ENCODE results near the gene PTPA. TPM values are rescaled to one million over a fixed set of nuclear protein-coding genes. Genes with fewer than 3 reads are reported as not detected.

The PTPA gene
- total and polyA plus RNA-seq, 2 donors (not counting 3 experiments of a cell fraction or from before 2014, with no cell fraction given): 97.7 to 121 TPM

DNA sequence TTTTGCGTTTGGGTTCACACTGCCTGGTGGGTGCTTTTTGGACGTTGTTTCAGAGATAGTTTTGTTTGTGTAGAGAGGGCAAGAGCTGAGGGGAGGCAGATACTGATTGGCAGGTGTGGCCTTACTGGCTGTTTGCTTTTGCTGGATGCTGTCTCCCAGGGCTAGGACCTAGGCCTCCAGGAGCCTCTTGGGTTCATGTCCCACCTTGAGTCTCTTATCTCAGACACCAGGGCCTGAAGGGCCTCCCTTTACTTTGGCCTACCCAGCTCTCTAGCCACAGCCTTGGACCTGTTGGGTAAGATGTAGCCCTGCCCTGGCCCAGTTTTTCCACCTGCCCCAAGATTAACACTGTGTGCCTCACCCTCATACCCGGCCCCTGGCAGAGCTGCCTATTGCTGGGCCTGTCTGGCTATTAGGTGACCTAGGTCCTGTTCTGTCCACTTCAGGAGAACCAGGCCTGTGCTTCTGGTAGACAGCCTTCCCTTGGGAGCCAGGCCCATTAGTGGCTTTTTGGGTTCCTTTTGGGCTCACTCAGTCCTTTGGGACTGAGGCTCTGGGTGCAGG is 13.4 kb downstream of the PTPA start:
- intact Hi-C loops (cut with micrococcal nuclease) (no loop called here), dilution Hi-C loops (cut with MboI; ENCODE audit: extremely low pct_ligation_motif_present, low sequenced_read_pairs) (no loop called here)
- Histone ChIP-seq H3K4me3 (replicated peaks in 1 of 3; ENCODE audit: insufficient read depth in 1 of 3, low read depth in 1 of 3, low read length in 3 of 3) (no peak overlapping the region), H3K79me2 (ENCODE audit: control insufficient read depth, insufficient read depth, low read length) (peaks cover 6% of the 10 kb centered on the region), H3K9me1 (replicated peaks; ENCODE audit: control insufficient read depth, extremely low read depth, insufficient read depth, low read length) (no peaks in the 10 kb centered on the region), H3K9me3 (replicated peaks; ENCODE audit: control insufficient read depth, insufficient read depth, low read length) (no peaks in the 10 kb centered on the region), H3K36me3 (ENCODE audit: control insufficient read depth in 2 of 2, extremely low read depth in 1 of 2, insufficient read depth in 2 of 2, low read length in 2 of 2) (peaks cover 2 to 31% of the 10 kb centered on the region in 2 experiments), H3K9ac (replicated peaks; ENCODE audit: extremely low read depth, insufficient read depth, low read length) (no peak overlapping the region), H2AFZ (ENCODE audit: low read depth, low read length) (no peak overlapping the region), H4K20me1 (replicated peaks; ENCODE audit: control insufficient read depth, extremely low read depth, insufficient read depth, low read length) (no peaks in the 10 kb centered on the region), H3K27ac (ENCODE audit: insufficient read depth, low read depth, low read length) (no peak overlapping the region), H3K27me3 (ENCODE audit: control insufficient read depth in 2 of 2, insufficient read depth in 2 of 2, low read length in 2 of 2) (no peaks in the 10 kb centered on the region), H3K4me2 (ENCODE audit: insufficient read depth, low read length) (no peak overlapping the region), H3K4me1 (ENCODE audit: control insufficient read depth, extremely low read depth, insufficient read depth, low read length) (peaks cover 16% of the 10 kb centered on the region)
- POLR2A ChIA-PET: no interaction called here
- no TSS peak for BruUV-seq (replicated peaks)
- DNase-seq (ENCODE audit: low read depth, low spot score): no peak
- CTCF ChIA-PET: interaction anchor here (12.6 kb wide), 1 partner anchor 498 kb away, joined by 232 read pairs; the partner anchor contains the start of genes C9orf50 and NTMT1
- FAIRE-seq: no peak
- TF ChIP-seq, protein P1, sequence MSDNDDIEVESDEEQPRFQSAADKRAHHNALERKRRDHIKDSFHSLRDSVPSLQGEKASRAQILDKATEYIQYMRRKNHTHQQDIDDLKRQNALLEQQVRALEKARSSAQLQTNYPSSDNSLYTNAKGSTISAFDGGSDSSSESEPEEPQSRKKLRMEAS (IDR thresholded peaks at IDR 0.05; ENCODE audit: insufficient read depth, insufficient read length): no peak
- no peak for TF ChIP-seq EZH2 (IDR thresholded peaks at IDR 0.05; ENCODE audit: borderline replicate concordance, low read depth, low read length, severe bottlenecking)
- no peak for TF ChIP-seq JUN (IDR thresholded peaks at IDR 0.05; ENCODE audit: borderline replicate concordance, insufficient read depth, insufficient read length, low read depth)
- TF ChIP-seq POLR2AphosphoS5 (IDR thresholded peaks at IDR 0.05; ENCODE audit: insufficient read depth, low read depth, low read length): no peak
- TF ChIP-seq MYC (IDR thresholded peaks at IDR 0.05; ENCODE audit: low read depth, low read length): no peak
- no peak for TF ChIP-seq POLR2A (IDR thresholded peaks at IDR 0.05; ENCODE audit: low read depth, low read length)
- TF ChIP-seq, protein P2, sequence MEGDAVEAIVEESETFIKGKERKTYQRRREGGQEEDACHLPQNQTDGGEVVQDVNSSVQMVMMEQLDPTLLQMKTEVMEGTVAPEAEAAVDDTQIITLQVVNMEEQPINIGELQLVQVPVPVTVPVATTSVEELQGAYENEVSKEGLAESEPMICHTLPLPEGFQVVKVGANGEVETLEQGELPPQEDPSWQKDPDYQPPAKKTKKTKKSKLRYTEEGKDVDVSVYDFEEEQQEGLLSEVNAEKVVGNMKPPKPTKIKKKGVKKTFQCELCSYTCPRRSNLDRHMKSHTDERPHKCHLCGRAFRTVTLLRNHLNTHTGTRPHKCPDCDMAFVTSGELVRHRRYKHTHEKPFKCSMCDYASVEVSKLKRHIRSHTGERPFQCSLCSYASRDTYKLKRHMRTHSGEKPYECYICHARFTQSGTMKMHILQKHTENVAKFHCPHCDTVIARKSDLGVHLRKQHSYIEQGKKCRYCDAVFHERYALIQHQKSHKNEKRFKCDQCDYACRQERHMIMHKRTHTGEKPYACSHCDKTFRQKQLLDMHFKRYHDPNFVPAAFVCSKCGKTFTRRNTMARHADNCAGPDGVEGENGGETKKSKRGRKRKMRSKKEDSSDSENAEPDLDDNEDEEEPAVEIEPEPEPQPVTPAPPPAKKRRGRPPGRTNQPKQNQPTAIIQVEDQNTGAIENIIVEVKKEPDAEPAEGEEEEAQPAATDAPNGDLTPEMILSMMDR (IDR thresholded peaks at IDR 0.05; ENCODE audit: extremely low read depth in 1 of 2, insufficient read depth in 1 of 2, low read depth in 1 of 2, low read length in 2 of 2): no peak
- TF ChIP-seq GATA2 (IDR thresholded peaks at IDR 0.05; ENCODE audit: insufficient read depth, insufficient read length, low read depth, low read length): no peak
- TF ChIP-seq FOS (IDR thresholded peaks at IDR 0.05; ENCODE audit: borderline replicate concordance, insufficient read depth, low read length): no peak

Measured in endothelial cell of umbilical vein (primary cell).